Activated T-helper 17 cell treated with anti-CD3 and anti-CD28 coated beads, Interleukin-2, amount 50 U/mL, for 72 hours (primary cell): ENCODE results near the gene POU2AF2. TPM values are rescaled to one million over a fixed set of nuclear protein-coding genes. Genes with fewer than 3 reads are reported as not detected.
"Not testable (repeated sequence)": the region's sequence is repeated elsewhere in the genome, so short reads cannot be mapped to it uniquely, and the experiment has no call there.

Experiments used
- ATAC-seq: fragments of 150-1000 bp; cut with Tn5 transposase; replicated peaks from 2 replicates; pipeline ENCODE4 v1.10.0; 2021; ENCODE audit warnings: mild to moderate bottlenecking, moderate library complexity
- H3K27ac Mint-ChIP-seq: one replicate; pipeline ENCODE4 v1.8.0; 2022; ENCODE audit warnings: mixed read lengths
- H3K27me3 Mint-ChIP-seq: one replicate; pipeline ENCODE4 v1.8.0; 2022; ENCODE audit warnings: mixed read lengths
- H3K36me3 Mint-ChIP-seq: one replicate; pipeline ENCODE4 v1.8.0; 2022; ENCODE audit warnings: low read depth, mild to moderate bottlenecking, mixed read lengths
- H3K4me1 Mint-ChIP-seq: one replicate; pipeline ENCODE4 v1.8.0; 2022; ENCODE audit warnings: mixed read lengths
- H3K4me3 Mint-ChIP-seq: one replicate; pipeline ENCODE4 v1.8.0; 2022; ENCODE audit warnings: mild to moderate bottlenecking, mixed read lengths
- H3K9me3 Mint-ChIP-seq: one replicate; pipeline ENCODE4 v1.8.0; 2022; ENCODE audit warnings: mixed read lengths
- total RNA-seq, 2 donors: library from RNA; stranded (reverse); gene quantifications; one replicate each; pipeline ENCODE4 v1.2.3, GENCODE V29; 2022

POU2AF2 gene
- total RNA-seq, 2 donors from 2014 or later = 0.42 TPM; not detected in 1

- H3K36me3 Mint-ChIP-seq = no peaks in the 10 kb centered on the region
Observed at GRCh38 chr11:111282562-111283075, 37.1 kb downstream of the POU2AF2 start.

GRCh38 chr11:111283945-111284481 lies 38.5 kb downstream of the POU2AF2 start:
- Mint-ChIP-seq H3K36me3 (no peaks in the 10 kb centered on the region), H3K27me3 (no peaks in the 10 kb centered on the region), H3K4me1 (no peaks in the 10 kb centered on the region), H3K27ac (no peak overlapping the region), H3K9me3 (no peaks in the 10 kb centered on the region), H3K4me3 (no peak overlapping the region)
- peak; percentile 7 for ATAC-seq

More at GRCh38 chr11:111282562-111283075, 37.1 kb downstream of the POU2AF2 start:
- Mint-ChIP-seq H3K4me3 (no peak overlapping the region), H3K9me3 (no peaks in the 10 kb centered on the region), H3K27ac (no peak overlapping the region), H3K27me3 (no peaks in the 10 kb centered on the region), H3K4me1 (no peaks in the 10 kb centered on the region)
- no peak for ATAC-seq

GRCh38 chr11:111285189-111286091 lies 39.9 kb downstream of the POU2AF2 start:
- Mint-ChIP-seq H3K9me3 (no peaks in the 10 kb centered on the region), H3K4me3 (no peak overlapping the region), H3K4me1 (no peaks in the 10 kb centered on the region), H3K27ac (peak overlapping the region; percentile 45), H3K27me3 (no peaks in the 10 kb centered on the region), H3K36me3 (no peaks in the 10 kb centered on the region)
- ATAC-seq = no peak

- Mint-ChIP-seq H3K4me3 (no peak overlapping the region), H3K27ac (no peak overlapping the region), H3K4me1 (no peaks in the 10 kb centered on the region), H3K9me3 (no peaks in the 10 kb centered on the region), H3K36me3 (no peaks in the 10 kb centered on the region), H3K27me3 (peaks cover 3% of the 10 kb centered on the region)
- ATAC-seq = no peak
Observed at GRCh38 chr11:111291764-111292163, 46.2 kb downstream of the POU2AF2 start.

GRCh38 chr11:111292408-111292807 lies 46.9 kb downstream of the POU2AF2 start:
- H3K36me3 Mint-ChIP-seq, H3K27me3 Mint-ChIP-seq, H3K27ac Mint-ChIP-seq, H3K9me3 Mint-ChIP-seq, H3K4me1 Mint-ChIP-seq, H3K4me3 Mint-ChIP-seq, ATAC-seq: not testable (repeated sequence)

- Mint-ChIP-seq H3K9me3 (no peaks in the 10 kb centered on the region), H3K27me3 (peaks cover 20% of the 10 kb centered on the region), H3K4me1 (no peaks in the 10 kb centered on the region), H3K27ac (no peak overlapping the region), H3K36me3 (no peaks in the 10 kb centered on the region), H3K4me3 (no peak overlapping the region)
- ATAC-seq = no peak
Observed at GRCh38 chr11:111296196-111296595, 50.7 kb downstream of the POU2AF2 start.

- Mint-ChIP-seq H3K9me3 (no peaks in the 10 kb centered on the region), H3K4me3 (peak overlapping the region; percentile 17), H3K36me3 (no peaks in the 10 kb centered on the region), H3K4me1 (no peaks in the 10 kb centered on the region), H3K27ac (no peak overlapping the region), H3K27me3 (peaks cover 32% of the 10 kb centered on the region)
- no peak for ATAC-seq
Observed at GRCh38 chr11:111297696-111298095, 52.2 kb downstream of the POU2AF2 start.

GRCh38 chr11:111298413-111299100 lies 53.0 kb downstream of the POU2AF2 start, which contains the start of gene POU2AF3:
Gene POU2AF3 (plus strand): TSS chr11:111298546. CDS start chr11:111298582, 36 bp downstream.
- no peak within 1 kb of the TSS for H3K27ac Mint-ChIP-seq
- H3K4me1 Mint-ChIP-seq = no peaks in the 10 kb centered on the region
- peak within 1 kb of the TSS; percentile 17 for H3K4me3 Mint-ChIP-seq
- ATAC-seq = no peak
- H3K36me3 Mint-ChIP-seq = no peaks in the 10 kb centered on the region
- H3K27me3 Mint-ChIP-seq = peaks cover 39% of the 10 kb centered on the region
- H3K9me3 Mint-ChIP-seq = no peaks in the 10 kb centered on the region

GRCh38 chr11:111299101-111300026 lies 53.8 kb downstream of the POU2AF2 start:
- peaks cover 39% of the 10 kb centered on the region for H3K27me3 Mint-ChIP-seq
- no peak overlapping the region for H3K4me3 Mint-ChIP-seq
- ATAC-seq = no peak
- no peaks in the 10 kb centered on the region for H3K4me1 Mint-ChIP-seq
- no peaks in the 10 kb centered on the region for H3K9me3 Mint-ChIP-seq
- H3K27ac Mint-ChIP-seq = no peak overlapping the region
- no peaks in the 10 kb centered on the region for H3K36me3 Mint-ChIP-seq

GRCh38 chr11:111300569-111300968 lies 55.0 kb downstream of the POU2AF2 start:
- no peak overlapping the region for H3K27ac Mint-ChIP-seq
- peaks cover 47% of the 10 kb centered on the region for H3K27me3 Mint-ChIP-seq
- no peak for ATAC-seq
- no peaks in the 10 kb centered on the region for H3K36me3 Mint-ChIP-seq
- no peaks in the 10 kb centered on the region for H3K4me1 Mint-ChIP-seq
- H3K9me3 Mint-ChIP-seq = no peaks in the 10 kb centered on the region
- H3K4me3 Mint-ChIP-seq = peak overlapping the region; percentile 17

GRCh38 chr11:111301004-111301841 lies 55.7 kb downstream of the POU2AF2 start:
- ATAC-seq = no peak
- Mint-ChIP-seq H3K9me3 (no peaks in the 10 kb centered on the region), H3K4me3 (no peak overlapping the region), H3K4me1 (no peaks in the 10 kb centered on the region), H3K27me3 (peaks cover 52% of the 10 kb centered on the region), H3K36me3 (no peaks in the 10 kb centered on the region), H3K27ac (no peak overlapping the region)

GRCh38 chr11:111301842-111302118 lies 56.3 kb downstream of the POU2AF2 start:
- Mint-ChIP-seq H3K4me3 (no peak overlapping the region), H3K9me3 (no peaks in the 10 kb centered on the region), H3K27ac (no peak overlapping the region), H3K36me3 (no peaks in the 10 kb centered on the region), H3K4me1 (no peaks in the 10 kb centered on the region), H3K27me3 (peaks cover 55% of the 10 kb centered on the region)
- ATAC-seq = no peak

GRCh38 chr11:111302298-111302697 lies 56.8 kb downstream of the POU2AF2 start:
- Mint-ChIP-seq H3K4me1 (no peaks in the 10 kb centered on the region), H3K36me3 (no peaks in the 10 kb centered on the region), H3K27me3 (peaks cover 60% of the 10 kb centered on the region), H3K4me3 (no peak overlapping the region), H3K9me3 (no peaks in the 10 kb centered on the region), H3K27ac (no peak overlapping the region)
- no peak for ATAC-seq
